GM19351 (cell line): ENCODE data around the gene PELO.

Experiments used
- ATAC-seq: cut with Tn5 transposase; IDR thresholded peaks from one replicate; pipeline ENCODE4 v1.9.1; 2021; ENCODE audit warnings: mild to moderate bottlenecking, moderate library complexity; ENCODE audit not compliant: unreplicated experiment

PELO gene

DNA sequence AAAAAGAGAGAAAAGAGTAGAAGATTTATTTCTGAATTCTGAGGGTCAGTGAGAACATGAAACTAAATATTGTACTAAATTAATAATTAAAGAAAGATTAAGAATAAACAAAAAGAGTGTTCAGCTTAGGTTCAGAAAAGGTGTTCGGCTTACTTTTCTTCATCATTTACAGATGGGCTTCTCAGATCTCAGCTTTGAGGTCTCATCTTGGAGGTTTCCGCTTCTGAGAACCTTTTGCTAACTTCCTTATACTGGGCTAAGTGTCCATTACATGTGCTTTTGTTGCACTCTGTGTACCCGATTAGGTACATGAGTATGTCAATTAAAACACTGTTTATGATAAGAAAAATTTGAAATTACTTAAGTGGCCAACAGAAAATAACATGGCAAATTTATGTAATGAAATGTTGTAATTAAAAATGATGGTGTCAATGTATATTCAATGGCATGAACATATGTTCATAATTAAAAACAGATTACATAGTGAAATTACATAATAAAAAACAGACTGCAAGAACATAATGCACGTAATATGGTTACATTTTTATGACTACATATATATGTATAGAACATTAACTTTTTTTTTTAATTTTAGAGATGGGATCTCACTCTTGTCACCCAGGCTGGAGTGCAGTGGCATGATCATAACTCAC is 17.3 kb upstream of the PELO start:
- no peak for ATAC-seq

- peak; percentile 94 for ATAC-seq
Measured at GRCh38 chr5:52771343-52772039, 16.2 kb upstream of the PELO start.

GRCh38 chr5:52772668-52773067 is 15.0 kb upstream of the PELO start:
- ATAC-seq = no peak

GRCh38 chr5:52773342-52773741 is 14.4 kb upstream of the PELO start:
- ATAC-seq = no peak

DNA sequence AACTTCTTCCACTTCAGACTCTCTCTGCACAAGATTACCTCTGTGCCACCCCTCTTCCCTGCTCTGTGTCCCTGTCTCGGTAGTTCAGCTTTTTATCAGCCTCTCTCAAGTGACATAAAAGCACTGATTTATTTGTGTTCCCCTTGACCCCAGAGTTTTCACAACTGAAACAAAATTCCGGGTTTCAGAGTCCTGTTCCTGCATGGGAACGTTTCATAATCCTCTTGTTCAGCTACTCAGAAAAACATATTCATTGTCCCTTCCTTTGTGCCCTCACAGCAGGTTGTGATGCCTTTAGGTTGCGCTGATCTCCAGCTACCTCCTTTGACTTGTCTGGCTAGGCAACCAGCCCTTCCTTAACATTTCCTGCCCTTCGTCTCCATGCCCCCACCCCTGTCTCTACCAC is 13.7 kb upstream of the PELO start:
- no peak for ATAC-seq

GRCh38 chr5:52776116-52776515 is 11.6 kb upstream of the PELO start:
- ATAC-seq = no peak

GRCh38 chr5:52777186-52777585 is 10.5 kb upstream of the PELO start:
- no peak for ATAC-seq

DNA sequence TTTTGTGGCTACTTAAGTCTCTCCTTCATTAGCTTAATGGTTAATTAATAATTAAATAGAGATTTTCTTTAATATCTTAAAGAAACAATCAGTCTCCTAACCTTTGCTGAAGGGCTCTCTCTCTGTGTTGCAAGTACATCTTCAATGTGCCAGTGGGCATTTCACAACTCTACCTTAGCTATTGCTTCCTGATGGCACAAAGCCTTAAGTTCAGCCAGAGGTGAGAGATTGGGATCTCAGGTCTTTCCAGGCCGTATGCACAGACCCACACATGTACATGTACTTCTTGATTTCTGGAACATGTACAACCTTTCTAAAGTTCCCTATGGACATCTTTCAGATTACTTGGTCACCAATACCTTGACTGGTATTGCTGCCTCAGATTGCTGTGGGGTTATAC is 8.9 kb upstream of the PELO start:
- no peak for ATAC-seq

GRCh38 chr5:52779213-52779612 is 8.5 kb upstream of the PELO start:
- ATAC-seq = no peak

DNA sequence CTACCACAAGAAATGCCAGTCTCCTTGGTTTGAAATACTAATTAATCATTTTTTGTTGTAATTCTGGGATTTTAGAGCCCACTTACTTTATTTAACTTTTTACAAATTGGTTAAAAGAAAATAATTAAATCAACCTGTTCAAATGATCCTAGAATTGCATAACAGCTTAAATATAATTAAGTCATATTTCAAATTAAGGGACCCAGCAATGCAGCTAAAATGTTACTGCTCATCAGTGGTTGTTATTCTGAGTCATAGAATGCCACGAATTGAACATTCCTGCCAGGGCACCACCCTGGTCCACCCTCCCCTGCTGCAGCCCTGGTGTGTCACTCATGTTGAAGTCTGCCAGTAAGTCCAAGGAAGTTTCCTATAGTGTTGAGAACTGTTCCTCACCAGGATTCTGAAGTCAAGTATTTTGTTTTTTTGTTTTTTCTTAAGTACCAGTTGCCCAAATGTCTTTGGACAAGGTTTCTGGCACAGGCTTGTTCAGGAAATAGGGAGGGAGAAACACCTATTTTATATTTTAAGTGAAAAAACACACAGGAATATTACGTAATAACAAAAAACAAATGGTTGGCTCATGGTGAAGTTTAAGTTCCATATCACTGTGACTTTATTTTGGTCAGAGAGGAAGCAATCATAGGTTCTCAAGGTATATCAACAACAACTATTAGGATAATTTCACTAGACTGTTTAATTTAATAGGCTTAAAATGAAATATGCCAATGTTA is 4.3 kb upstream of the PELO start:
- no peak for ATAC-seq

GRCh38 chr5:52784737-52785136 is 3.0 kb upstream of the PELO start:
- no peak for ATAC-seq

DNA sequence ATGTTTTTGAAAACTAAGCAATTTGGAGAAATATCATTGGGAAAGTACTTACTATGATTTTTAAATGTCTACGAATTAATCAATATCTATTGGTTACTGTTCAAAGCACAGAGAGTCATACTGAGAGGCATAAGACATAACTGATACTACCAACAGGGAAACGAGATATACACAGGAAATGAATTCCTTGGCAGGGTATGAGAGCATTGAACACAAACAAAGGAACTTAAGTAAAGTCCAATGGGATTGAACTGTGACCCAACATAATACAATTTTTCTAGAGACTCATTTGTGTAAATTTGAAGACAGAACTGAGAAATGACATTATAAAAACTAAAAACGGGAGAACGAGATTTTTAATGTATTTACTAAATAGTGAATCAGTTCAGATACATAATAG is 1.3 kb upstream of the PELO start:
- ATAC-seq = no peak

DNA sequence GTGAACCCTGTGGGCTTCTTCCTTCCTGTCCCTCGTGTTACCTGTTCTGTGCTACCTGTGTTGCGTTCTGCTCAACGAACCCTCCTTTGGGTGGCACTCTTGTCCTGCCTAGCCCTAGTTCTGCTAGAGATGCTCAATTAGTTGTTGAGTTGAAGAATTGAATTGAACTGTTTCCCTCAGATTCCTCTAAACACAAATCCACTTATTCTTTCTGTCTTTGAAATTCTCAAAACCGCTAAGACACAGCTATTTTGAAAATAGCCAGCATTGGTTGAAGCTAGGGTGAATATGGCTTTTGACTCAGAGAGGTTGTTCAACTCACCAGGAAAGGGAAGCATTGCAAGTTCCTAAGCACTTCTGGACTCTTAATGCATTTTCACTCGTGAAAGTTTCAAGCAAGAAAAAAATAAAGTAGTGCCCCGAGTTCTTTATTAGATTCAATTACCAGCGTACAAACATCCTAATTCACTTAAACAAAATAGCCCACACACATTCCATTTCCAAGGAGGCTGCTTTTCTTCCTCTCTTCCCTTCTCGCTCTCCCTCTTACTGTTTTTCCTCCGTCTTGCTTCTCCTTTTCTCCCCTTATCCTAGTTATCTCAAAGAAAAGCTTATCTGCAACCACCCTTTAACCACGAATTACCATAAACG is 642 bp upstream of the PELO start:
- ATAC-seq = peak; percentile 37

- no peak for ATAC-seq
Measured at GRCh38 chr5:52788505-52788821, 747 bp downstream of the PELO start.

- ATAC-seq = no peak
Measured at GRCh38 chr5:52789378-52789777, 1.7 kb downstream of the PELO start.

DNA sequence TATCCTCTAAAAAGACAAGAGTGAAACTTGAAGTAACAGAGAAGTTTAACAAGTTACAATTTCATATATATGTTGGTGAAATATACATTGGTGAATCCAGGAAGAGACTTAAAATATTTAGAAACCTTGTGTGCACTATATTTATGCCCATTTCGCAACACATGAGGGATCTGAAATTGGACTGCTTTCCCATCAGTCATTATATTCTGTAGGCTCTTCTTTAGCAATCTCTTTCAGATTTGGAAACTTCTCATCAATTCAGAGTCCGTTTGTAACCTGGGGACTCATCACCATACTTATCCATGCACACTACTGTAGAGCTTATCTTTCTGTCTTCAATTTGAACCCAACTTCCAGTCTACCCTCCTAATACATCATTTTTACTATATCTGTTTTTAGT is 2.1 kb downstream of the PELO start:
- ATAC-seq = no peak

DNA sequence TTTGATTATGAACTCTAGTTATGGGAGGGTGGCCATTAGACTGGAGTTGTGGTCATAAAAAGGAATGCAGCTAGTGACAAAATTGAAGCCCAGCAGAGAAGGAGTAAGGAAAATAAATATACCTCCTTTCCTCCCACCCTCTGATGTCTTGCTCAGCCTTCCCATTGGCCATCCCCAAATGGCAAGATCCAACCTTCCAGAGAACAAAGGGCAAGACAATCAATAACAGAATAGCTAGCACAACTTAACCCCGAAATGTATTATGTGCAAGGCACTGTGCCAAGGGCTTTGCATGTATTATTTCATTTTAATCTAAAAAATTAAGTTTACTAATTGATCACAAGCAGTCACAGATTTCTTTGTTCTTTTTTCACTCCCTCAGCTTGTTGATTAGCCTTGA is 3.6 kb downstream of the PELO start:
- ATAC-seq = no peak

DNA sequence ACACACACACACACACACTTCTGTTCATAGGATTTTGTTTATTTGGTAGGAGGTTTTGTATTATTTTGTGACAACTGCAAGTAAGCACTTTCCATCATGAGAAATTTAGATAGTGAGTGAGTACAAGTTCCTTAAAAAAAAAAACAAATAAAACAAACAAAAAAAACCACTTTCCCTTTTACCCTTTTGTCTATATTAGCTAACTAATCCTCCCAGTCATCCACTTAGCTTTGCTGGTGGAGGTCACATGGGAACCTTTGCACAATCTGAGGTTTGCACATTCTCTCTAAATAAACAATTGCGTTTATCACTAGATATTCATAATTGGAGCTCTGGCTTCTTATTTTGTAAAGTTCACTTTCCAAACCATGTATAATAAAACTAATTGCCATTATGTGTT is 6.8 kb downstream of the PELO start:
- ATAC-seq = no peak

DNA sequence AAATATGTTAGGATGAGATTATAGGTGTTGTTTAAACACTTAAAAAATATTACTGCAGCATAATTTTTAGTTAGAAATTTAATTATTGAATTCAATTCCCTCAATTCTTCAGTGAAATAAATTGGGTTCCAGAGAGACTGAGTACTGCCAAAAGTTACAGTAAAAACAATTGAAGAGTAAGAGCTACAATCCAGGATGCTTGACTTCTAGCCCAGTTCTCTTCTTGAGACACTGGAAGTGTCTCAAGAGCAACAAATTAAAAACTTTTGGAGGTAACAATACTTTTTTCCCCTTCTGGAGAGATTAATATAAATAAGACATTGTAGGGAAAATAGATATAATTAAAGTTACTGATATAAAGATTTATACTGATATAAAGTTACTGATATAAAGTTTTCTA is 8.3 kb downstream of the PELO start:
- no peak for ATAC-seq

DNA sequence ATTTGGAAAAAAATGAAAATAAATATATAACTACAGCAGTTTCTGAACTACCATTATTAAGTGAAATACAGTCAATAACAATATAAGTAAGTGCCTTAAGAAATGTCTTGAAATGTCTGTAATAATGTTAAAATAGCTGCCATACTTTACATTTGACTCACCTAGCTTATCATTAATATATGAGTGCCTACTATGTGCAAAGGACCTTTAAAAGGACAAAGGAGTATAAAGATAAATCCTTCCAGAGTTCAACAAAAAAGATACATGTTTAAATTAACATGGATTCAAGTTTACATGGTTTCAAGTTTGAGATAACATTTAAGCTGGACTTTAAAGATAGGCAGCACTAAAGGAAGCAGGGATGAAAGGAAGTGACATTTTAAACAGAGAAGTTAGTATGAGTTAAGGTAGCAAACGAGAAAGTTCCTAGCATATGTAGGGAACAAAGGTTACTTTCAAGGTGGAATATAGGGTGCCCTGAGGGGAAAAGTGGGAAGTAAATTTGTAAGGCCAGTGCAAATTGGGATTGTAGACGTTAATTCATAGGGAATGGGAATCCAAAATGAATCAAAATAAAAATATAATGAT is 8.9 kb downstream of the PELO start:
- no peak for ATAC-seq

GRCh38 chr5:52798938-52799337 is 11.2 kb downstream of the PELO start:
- ATAC-seq = no peak
